AG09319 (cell line): ENCODE data around the gene TJAP1.

ENCODE experiments used
- DNase-seq: peaks from one replicate; pipeline ENCODE4 v3.0.0-alpha.2; 2010; ENCODE audit warnings: low read depth; ENCODE audit errors: extremely low read depth
- TF ChIP-seq, protein P1 (sequence below): IDR thresholded peaks from 2 replicates; pipeline ENCODE4 v1.5.1; 2011; ENCODE audit warnings: low read depth, mild to moderate bottlenecking, inconsistent platforms, low read length, moderate library complexity

Gene TJAP1

DNA sequence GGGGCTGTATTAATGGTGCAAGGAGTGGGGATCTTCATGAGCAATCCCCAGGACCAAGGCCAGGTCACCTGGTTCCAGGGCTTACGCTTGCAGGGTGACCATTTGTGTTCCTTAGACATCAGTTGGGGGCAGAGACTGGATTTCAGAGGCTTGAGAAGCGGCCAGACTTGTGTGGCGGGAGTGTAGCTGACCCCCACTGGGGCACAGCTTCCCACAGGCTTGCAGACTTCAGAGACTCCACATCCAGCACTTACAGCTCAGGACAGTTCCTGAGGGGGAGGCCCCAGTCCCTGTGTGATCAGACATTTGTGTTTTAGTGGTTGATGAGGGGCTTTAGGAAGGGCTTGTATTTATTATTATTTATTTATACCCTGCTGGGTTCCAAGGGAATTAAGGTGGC lies 15.3 kb downstream of the TJAP1 start:
- DNase-seq: no peak
- TF ChIP-seq, protein P1, sequence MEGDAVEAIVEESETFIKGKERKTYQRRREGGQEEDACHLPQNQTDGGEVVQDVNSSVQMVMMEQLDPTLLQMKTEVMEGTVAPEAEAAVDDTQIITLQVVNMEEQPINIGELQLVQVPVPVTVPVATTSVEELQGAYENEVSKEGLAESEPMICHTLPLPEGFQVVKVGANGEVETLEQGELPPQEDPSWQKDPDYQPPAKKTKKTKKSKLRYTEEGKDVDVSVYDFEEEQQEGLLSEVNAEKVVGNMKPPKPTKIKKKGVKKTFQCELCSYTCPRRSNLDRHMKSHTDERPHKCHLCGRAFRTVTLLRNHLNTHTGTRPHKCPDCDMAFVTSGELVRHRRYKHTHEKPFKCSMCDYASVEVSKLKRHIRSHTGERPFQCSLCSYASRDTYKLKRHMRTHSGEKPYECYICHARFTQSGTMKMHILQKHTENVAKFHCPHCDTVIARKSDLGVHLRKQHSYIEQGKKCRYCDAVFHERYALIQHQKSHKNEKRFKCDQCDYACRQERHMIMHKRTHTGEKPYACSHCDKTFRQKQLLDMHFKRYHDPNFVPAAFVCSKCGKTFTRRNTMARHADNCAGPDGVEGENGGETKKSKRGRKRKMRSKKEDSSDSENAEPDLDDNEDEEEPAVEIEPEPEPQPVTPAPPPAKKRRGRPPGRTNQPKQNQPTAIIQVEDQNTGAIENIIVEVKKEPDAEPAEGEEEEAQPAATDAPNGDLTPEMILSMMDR: no peak

DNA sequence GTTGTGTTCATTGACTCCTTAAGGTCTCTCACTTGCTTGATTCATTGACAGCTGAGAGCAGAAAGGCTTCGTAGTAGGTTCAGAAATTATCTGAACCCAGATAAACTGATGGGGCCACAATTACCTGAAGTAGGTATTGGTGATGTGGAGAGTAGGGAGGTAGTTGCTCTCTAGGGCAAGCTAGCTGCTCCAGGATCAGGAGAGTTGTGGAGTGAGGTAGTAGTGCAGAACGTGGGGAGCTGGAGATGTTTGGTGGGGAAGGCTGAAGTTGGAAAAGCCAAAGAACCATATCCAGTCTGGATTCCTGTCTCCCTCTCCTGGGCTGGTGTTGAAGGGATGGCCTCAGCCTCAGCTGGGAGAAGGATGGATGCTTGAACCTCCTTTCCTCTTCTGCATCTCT lies 15.9 kb downstream of the TJAP1 start:
- TF ChIP-seq, protein P1: no peak
- no peak for DNase-seq

DNA sequence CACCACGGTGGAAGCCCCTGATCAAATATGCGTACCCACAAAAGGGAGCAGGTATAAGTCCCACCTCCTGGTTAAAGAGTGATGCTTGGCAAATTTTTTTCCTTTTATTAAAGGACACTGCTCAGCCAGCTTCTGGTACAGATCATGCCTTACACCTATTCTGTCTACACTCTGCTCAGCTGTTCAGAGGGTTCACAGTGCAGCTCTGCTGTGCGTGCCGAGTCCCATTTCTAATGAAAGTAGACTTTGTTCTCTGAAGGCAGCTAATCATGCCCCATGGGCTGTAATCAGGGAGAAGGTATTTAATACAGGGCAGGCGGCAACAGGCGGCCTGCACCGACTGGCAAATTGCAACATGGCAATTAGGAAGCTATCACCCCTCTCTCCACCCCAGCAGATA lies 16.5 kb downstream of the TJAP1 start:
- TF ChIP-seq, protein P1: no peak
- no peak for DNase-seq

DNA sequence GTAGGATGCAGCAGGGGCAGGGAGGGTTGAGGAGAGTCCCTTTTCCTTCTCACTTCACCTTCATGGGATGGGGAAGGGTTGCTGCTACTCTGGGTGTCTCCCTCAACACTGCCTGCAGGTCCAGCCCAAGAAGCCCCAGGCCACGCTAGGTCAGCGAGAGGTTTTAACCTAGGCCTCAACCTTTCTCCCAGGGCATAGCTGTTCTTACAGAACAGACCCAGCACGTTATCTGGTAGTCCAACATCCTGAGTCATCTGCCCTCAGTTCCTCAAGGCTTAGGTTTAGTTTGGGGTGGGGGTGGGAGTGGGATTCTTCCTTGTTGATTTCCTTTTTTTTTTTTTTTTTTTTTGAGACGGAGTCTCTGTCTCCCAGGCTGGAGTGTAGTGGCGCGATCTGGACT lies 17.0 kb downstream of the TJAP1 start:
- DNase-seq: no peak
- TF ChIP-seq, protein P1: no peak

DNA sequence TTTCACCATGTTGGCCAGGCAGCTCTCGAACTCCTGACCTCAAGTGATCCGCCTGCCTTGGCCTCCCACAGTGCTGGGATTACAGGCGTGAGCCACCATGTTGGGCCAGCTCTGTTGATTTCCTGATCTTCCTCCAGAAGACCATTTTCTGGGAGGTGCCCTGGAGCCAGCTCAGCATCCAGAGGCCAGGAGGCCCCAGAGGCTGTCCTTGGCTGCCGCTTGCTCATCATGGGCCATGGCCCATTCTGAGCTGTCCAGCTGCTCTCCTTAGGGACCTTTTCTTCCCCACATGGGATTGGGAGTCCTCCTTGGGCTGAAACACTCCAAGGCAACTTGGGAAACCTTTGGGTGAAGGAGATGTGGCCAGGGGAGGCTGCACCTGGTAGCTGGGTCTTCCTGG lies 17.4 kb downstream of the TJAP1 start:
- TF ChIP-seq, protein P1: no peak

DNA sequence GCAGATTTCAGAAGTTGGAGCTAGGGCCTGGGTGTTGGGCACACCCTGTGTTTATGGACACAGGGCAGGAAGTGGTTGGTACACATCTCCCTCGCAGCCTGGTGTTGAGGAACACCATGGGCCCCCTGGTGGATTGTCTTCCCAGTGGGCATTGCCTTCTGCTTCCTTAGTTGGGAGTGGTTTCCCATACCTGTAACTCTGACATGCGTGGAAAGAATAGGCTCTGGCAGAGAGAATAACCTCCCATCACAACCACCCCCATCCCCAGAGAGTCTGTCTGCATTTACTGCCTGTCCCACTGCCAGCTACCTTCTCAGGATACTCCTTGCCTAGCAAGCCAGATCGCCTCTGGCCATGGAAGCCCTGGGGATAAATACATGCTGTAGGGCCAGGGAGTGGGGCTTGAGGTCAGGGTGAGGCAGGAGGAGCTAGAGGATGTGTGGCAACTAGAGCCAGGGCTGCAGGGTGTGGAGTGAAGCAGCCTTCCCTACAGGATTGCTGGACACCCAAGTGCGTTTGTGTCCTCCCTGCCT lies 18.1 kb downstream of the TJAP1 start:
- TF ChIP-seq, protein P1: peak; percentile 8
- DNase-seq: no peak

More for the DNA sequence above, 17.4 kb downstream of the TJAP1 start:
- no peak for DNase-seq

DNA sequence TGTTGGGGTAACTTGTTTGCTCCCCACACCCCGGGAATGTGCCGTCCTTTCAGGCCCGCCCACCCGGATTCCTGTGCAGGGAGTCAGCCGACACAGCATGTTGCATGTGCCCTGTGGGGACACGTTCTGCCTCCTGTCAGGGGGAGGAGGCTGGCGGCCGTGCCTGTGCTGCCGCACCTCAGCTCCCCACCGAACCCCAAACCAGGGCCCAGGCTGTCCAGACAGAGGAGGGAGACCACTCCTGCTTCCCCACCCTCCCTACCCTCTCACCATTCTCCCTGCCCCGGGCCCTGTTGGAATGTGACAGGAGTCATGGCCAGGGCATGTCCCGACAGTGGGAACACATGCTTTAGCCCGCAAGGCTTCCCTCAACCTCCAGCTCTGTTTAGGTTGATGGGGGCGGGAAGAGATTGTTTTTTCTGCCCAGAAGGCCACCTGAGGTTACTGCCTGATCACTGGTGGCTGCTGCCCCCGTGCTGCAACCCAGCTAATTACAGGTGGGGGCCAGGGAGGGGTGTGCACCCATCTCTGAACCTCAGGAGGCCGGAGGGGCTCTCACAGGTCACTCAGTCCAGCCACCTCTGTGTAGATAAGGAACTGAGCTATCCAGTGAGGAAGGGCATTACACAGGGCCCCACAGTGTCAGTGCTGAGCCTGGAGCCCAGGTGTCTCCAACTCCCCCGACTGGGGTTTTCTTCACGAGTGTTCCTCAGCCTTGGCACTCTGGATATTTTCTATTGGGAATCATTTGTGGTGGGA lies 19.2 kb downstream of the TJAP1 start:
- TF ChIP-seq, protein P1: peak; percentile 62
- DNase-seq: no peak
